Right atrium auricular region (tissue), 2 donors: ENCODE data around the gene LRP1B. TPM values are rescaled to one million over a fixed set of nuclear protein-coding genes. Genes with fewer than 3 reads are reported as not detected.

Experiments
- DNase-seq: peaks from one replicate; pipeline ENCODE4 v3.0.0-alpha.2; 2019; ENCODE audit warnings: low spot score
- H3K27ac ChIP-seq, 2 donors: fragments of 200-600 bp; sonication (generic); 1 replicate in 1 of 2; 2 replicates in 1 of 2; pipeline ENCODE4 v1.5.1; 2016 to 2019
- H3K27me3 ChIP-seq, 2 donors: fragments of 200-600 bp; sonication (generic); one replicate each; pipeline versions ENCODE4 v1.5.1 to v1.6.0; 2017 to 2019
- H3K36me3 ChIP-seq: fragments of 200-600 bp; sonication (generic); one replicate; pipeline ENCODE4 v1.5.1; 2016
- H3K4me1 ChIP-seq, 2 donors: fragments of 200-600 bp; sonication (generic); one replicate each; pipeline versions ENCODE4 v1.5.1 to v1.6.0; 2017 to 2019
- H3K4me3 ChIP-seq, 2 donors: fragments of 200-600 bp; sonication (generic); 1 replicate in 1 of 2; 2 replicates in 1 of 2; pipeline ENCODE4 v1.5.1; 2017 to 2019; ENCODE audit warnings: mild to moderate bottlenecking in 1 of 2, moderate library complexity in 1 of 2
- H3K9me3 ChIP-seq, 2 donors: fragments of 200-600 bp; sonication (generic); one replicate each; pipeline ENCODE4 v1.5.1; 2019
- CTCF ChIP-seq, 2 donors: fragments of 200-600 bp; sonication (generic); IDR thresholded peaks; one replicate each; pipeline ENCODE4 v1.5.1; 2019; ENCODE audit warnings: antibody characterized with exemption in 2 of 2
- total RNA-seq, 2 donors: library from RNA; depleted of rRNA; stranded (reverse); fragments of >200 nt; gene quantifications; one replicate each; pipeline ENCODE4 v1.1.0, GENCODE V29; 2016

LRP1B gene
- total RNA-seq, 2 donors from 2014 or later: 0.44 to 0.47 TPM

DNA sequence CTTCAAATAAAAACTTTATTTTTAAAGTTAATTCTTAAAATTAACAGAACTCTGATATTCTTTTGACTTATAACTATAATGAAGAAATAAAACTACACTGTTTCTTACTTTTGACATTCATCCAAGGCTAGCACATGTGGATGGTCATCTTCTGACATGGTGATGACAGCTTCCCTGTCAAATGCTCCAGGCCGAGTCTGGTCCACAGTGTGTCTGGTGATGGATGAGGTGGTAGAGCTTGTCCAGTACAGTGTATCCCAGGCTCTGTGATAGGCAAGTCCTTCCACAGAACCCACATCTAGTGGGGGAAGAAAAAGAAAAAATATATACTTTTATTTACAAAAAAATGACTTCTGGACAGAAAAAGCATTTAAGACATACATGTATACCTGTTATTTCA is 1529.5 kb downstream of the LRP1B start:
- Histone ChIP-seq H3K4me3 (no peak overlapping the region), H3K9me3 (no peaks in the 10 kb centered on the region)
- TF ChIP-seq CTCF (IDR thresholded peaks at IDR 0.05): no peak

DNA sequence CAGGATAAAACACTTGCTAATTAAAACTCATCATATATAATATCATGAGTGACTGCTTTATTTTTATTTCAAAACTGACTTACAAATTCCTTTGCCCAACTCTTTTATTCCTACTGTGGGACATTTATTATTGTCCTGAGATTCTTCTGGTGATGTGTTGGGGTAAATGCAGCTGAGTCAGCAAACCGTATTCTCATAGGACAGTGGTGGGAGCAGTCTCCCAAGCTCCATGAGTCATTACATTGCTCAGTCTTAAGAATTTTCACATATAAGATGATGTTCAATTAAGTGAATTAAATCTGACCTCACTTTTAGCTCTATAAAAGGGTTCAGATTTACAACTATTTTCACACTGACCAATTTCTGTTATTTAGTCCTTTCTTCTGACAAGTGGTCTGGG is 1530.7 kb downstream of the LRP1B start:
- no peak overlapping the region for H3K4me3 ChIP-seq
- no peak for TF ChIP-seq CTCF (IDR thresholded peaks at IDR 0.05)
- H3K9me3 ChIP-seq: no peaks in the 10 kb centered on the region
- no peak overlapping the region for H3K27ac ChIP-seq
- DNase-seq: no peak
- H3K4me1 ChIP-seq: no peaks in the 10 kb centered on the region
- H3K36me3 ChIP-seq: no peaks in the 10 kb centered on the region
- no peaks in the 10 kb centered on the region for H3K27me3 ChIP-seq

More for the DNA sequence above, 1529.5 kb downstream of the LRP1B start:
- no peaks in the 10 kb centered on the region for H3K27me3 ChIP-seq
- no peak for DNase-seq
- no peaks in the 10 kb centered on the region for H3K4me1 ChIP-seq
- no peak overlapping the region for H3K27ac ChIP-seq
- H3K36me3 ChIP-seq: no peaks in the 10 kb centered on the region

GRCh38 chr2:140597836-140598235 is 1533.0 kb downstream of the LRP1B start:
- DNase-seq: no peak
- Histone ChIP-seq H3K27me3 (no peaks in the 10 kb centered on the region), H3K9me3 (no peaks in the 10 kb centered on the region), H3K4me1 (no peaks in the 10 kb centered on the region), H3K4me3 (no peak overlapping the region), H3K36me3 (no peaks in the 10 kb centered on the region), H3K27ac (no peak overlapping the region)
- no peak for TF ChIP-seq CTCF (IDR thresholded peaks at IDR 0.05)

GRCh38 chr2:140597205-140597604 is 1533.6 kb downstream of the LRP1B start:
- Histone ChIP-seq H3K36me3 (no peaks in the 10 kb centered on the region), H3K27ac (no peak overlapping the region), H3K27me3 (no peaks in the 10 kb centered on the region), H3K4me3 (no peak overlapping the region), H3K4me1 (no peaks in the 10 kb centered on the region), H3K9me3 (no peaks in the 10 kb centered on the region)
- no peak for TF ChIP-seq CTCF (IDR thresholded peaks at IDR 0.05)
- no peak for DNase-seq

DNA sequence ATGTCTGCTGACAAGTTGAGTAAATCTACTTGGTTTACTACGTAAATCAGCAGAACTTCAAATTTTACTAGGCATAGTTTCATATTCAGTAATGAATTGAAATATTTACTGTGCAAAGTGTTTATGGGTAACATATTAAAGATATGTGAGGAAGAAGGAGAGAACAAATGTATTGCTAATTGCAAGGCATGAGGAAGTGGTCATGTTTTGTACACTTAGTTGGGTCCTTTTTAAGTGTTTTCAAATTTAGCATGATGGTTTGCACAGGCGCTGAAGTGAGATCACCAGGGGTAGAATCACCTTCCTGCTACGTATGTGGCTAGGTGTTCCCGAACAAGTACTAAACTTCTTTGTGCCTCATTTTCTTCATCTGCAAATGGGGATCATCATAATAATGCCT is 1534.4 kb downstream of the LRP1B start:
- H3K9me3 ChIP-seq: no peaks in the 10 kb centered on the region
- H3K4me1 ChIP-seq: no peaks in the 10 kb centered on the region
- H3K4me3 ChIP-seq: no peak overlapping the region
- no peak for DNase-seq
- no peaks in the 10 kb centered on the region for H3K27me3 ChIP-seq
- no peak overlapping the region for H3K27ac ChIP-seq
- H3K36me3 ChIP-seq: no peaks in the 10 kb centered on the region
- TF ChIP-seq CTCF (IDR thresholded peaks at IDR 0.05): no peak

DNA sequence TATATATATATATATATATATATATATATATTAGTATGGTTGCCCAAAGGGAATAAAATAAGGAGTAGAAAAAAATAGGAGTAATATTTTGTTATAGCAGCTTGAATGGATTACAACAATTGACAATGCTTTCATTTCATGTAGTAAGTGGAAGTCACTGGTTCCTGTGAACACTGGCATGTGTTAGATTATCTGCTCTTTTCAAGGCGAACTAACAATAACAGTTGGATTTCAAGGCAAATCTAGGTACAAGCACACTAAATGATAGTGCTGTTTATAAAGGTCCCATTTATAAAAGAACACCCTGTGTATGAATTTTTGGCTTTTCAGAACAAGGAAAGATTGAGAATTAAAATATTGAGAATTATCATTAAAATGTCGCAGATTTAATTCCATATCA is 1535.7 kb downstream of the LRP1B start:
- TF ChIP-seq CTCF (IDR thresholded peaks at IDR 0.05): no peak
- Histone ChIP-seq H3K4me3 (no peak overlapping the region), H3K9me3 (no peaks in the 10 kb centered on the region), H3K36me3 (no peaks in the 10 kb centered on the region), H3K27ac (no peak overlapping the region), H3K27me3 (no peaks in the 10 kb centered on the region), H3K4me1 (no peaks in the 10 kb centered on the region)
- no peak for DNase-seq
